ENCODE measurements around the gene SAMD11. TPM values are rescaled to one million over a fixed set of nuclear protein-coding genes. Genes with fewer than 3 reads are reported as not detected.

SAMD11 gene
- total RNA-seq, 1 donor from 2014 or later = 0.53 TPM

- Histone ChIP-seq H3K27me3 (ENCODE audit: control insufficient read depth, insufficient read depth, low read length) (no peaks in the 10 kb centered on the region), H3K36me3 (ENCODE audit: control insufficient read depth, insufficient read depth, low read length) (peaks cover 37% of the 10 kb centered on the region), H3K4me3 (ENCODE audit: low read depth, low read length) (no peak overlapping the region)
- TF ChIP-seq CTCF (IDR thresholded peaks at IDR 0.05; ENCODE audit: insufficient read depth, low read length, severe bottlenecking) = no peak
- no peak for FAIRE-seq
- no peak for DNase-seq (ENCODE audit: low read depth)
Observed at GRCh38 chr1:956636-957035, 32.9 kb downstream of the SAMD11 start.

- FAIRE-seq (no peak), DNase-seq (ENCODE audit: low read depth) (peak; percentile 52)
- Histone ChIP-seq H3K27me3 (ENCODE audit: control insufficient read depth, insufficient read depth, low read length) (no peaks in the 10 kb centered on the region), H3K36me3 (ENCODE audit: control insufficient read depth, insufficient read depth, low read length) (peaks cover 26% of the 10 kb centered on the region), H3K4me3 (ENCODE audit: low read depth, low read length) (peak within 1 kb of the TSS; percentile 83)
- TF ChIP-seq CTCF (IDR thresholded peaks at IDR 0.05; ENCODE audit: insufficient read depth, low read length, severe bottlenecking) = no peak
Observed at GRCh38 chr1:958823-959730, 35.4 kb downstream of the SAMD11 start, which contains the start of gene NOC2L. NOC2L (minus strand) TSS chr1:959256; CDS start chr1:959240, 16 bp downstream.

- no peak for TF ChIP-seq CTCF (IDR thresholded peaks at IDR 0.05; ENCODE audit: insufficient read depth, low read length, severe bottlenecking)
- FAIRE-seq = no peak
- H3K4me3 ChIP-seq (ENCODE audit: low read depth, low read length) = peak overlapping the region; percentile 60
Observed at GRCh38 chr1:959731-960362, 36.1 kb downstream of the SAMD11 start.

GRCh38 chr1:960363-961131 lies 36.8 kb downstream of the SAMD11 start, which contains the start of gene KLHL17:
KLHL17 (plus strand) TSS chr1:960584; CDS start chr1:960694, 110 bp downstream.
- Histone ChIP-seq H3K27me3 (ENCODE audit: control insufficient read depth, insufficient read depth, low read length) (no peaks in the 10 kb centered on the region), H3K36me3 (ENCODE audit: control insufficient read depth, insufficient read depth, low read length) (peaks cover 17% of the 10 kb centered on the region), H3K4me3 (ENCODE audit: low read depth, low read length) (peak within 1 kb of the TSS; percentile 60)
- DNase-seq (ENCODE audit: low read depth) = no peak
- no peak for TF ChIP-seq CTCF (IDR thresholded peaks at IDR 0.05; ENCODE audit: insufficient read depth, low read length, severe bottlenecking)
- FAIRE-seq = no peak

More at GRCh38 chr1:959731-960362, 36.1 kb downstream of the SAMD11 start:
- DNase-seq (ENCODE audit: low read depth) = no peak
- H3K36me3 ChIP-seq (ENCODE audit: control insufficient read depth, insufficient read depth, low read length) = peaks cover 23% of the 10 kb centered on the region
- H3K27me3 ChIP-seq (ENCODE audit: control insufficient read depth, insufficient read depth, low read length) = no peaks in the 10 kb centered on the region

GRCh38 chr1:961132-961669 lies 37.5 kb downstream of the SAMD11 start:
- Histone ChIP-seq H3K4me3 (ENCODE audit: low read depth, low read length) (peak overlapping the region; percentile 60), H3K36me3 (ENCODE audit: control insufficient read depth, insufficient read depth, low read length) (peaks cover 12% of the 10 kb centered on the region), H3K27me3 (ENCODE audit: control insufficient read depth, insufficient read depth, low read length) (no peaks in the 10 kb centered on the region)
- DNase-seq (ENCODE audit: low read depth) = no peak
- TF ChIP-seq CTCF (IDR thresholded peaks at IDR 0.05; ENCODE audit: insufficient read depth, low read length, severe bottlenecking) = no peak
- no peak for FAIRE-seq

Measured in bronchial epithelial cell (primary cell).